ENCODE results near the gene PDE6A. TPM values are rescaled to one million over a fixed set of nuclear protein-coding genes. Genes with fewer than 3 reads are reported as not detected.

PDE6A gene
- total and polyA plus RNA-seq, 2 of the 8 experiments (the other 6 are each of a cell fraction or from before 2014, with no cell fraction given), result not detected

DNA sequence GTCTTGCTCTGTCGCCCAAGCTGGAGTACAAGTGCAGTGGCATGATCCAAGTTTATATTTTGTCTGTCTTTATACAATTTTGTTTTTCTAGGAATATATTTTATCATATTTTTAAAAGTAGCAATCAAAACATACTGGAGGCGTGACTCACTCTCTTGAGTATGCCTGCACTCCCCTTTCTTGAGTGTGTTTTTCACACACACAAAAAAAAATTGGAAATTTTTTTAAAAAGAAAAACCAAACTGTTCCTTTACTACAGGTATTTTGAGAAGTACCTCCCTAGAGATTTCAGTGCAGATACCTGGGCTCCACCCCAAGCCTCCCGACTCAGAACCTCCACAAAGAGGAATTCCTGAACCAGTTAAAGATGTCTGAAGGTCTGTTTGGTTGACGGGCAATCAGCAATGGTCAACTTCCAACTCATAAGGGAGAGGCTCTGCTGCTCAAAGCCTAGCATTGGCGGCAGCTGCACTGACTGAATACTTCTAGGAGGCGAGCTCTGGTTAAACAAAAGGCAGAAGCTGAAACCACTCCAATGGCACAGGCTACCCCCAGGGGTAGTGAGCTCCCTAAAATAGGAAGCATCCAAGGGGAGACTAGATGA, 27.4 kb downstream of the PDE6A start:
- no peaks in the 10 kb centered on the region for H3K23me2 ChIP-seq (ENCODE audit: low read depth, low read length)

More for the DNA sequence above, 27.4 kb downstream of the PDE6A start:
- H2BK5ac ChIP-seq (ENCODE audit: low read depth, low read length), result no peak overlapping the region
- H2AK5ac ChIP-seq (ENCODE audit: low read depth, low read length), result no peak overlapping the region
- H3K56ac ChIP-seq (replicated peaks; ENCODE audit: insufficient read length, low read depth, low read length), result no peak overlapping the region
- POLR2A ChIA-PET (ENCODE audit: partially characterized antibody), result interaction anchor here (0.9 kb wide), 1 partner anchor 10 kb away, joined by 3 read pairs; no protein-coding TSS in a partner anchor
- no peak overlapping the region for H2AFZ ChIP-seq (ENCODE audit: low read length)
- no peaks in the 10 kb centered on the region for H3K27me3 ChIP-seq (replicated peaks in 1 of 4; ENCODE audit: control insufficient read depth in 3 of 4, extremely low read depth in 1 of 4, insufficient read depth in 3 of 4, low read length in 3 of 4)
- no peak overlapping the region for H3K4me3 ChIP-seq (ENCODE audit: extremely low read depth in 1 of 4, insufficient read depth in 2 of 4, low read depth in 3 of 4, low read length in 4 of 4)
- 82% methylated on average over 6 of the region's 6 CpGs; no CpG with 5 or more reads in 1 of the 2 experiments for WGBS, 2 experiments (ENCODE audit: extremely low coverage in 1 of 2, insufficient coverage in 1 of 2, insufficient read length in 1 of 2, insufficient replicate concordance in 2 of 2, low coverage in 1 of 2, low lambda C conversion rate in 2 of 2, missing lambda C conversion rate in 1 of 2)
- TF ChIP-seq HDAC2 (IDR thresholded peaks at IDR 0.05; ENCODE audit: borderline replicate concordance in 1 of 2, low read depth in 2 of 2, low read length in 2 of 2), result no peak
- TF ChIP-seq BACH1 (IDR thresholded peaks at IDR 0.05; ENCODE audit: low read length), result no peak
- TF ChIP-seq KDM4A (IDR thresholded peaks at IDR 0.05; ENCODE audit: low read depth, low read length, severe bottlenecking), result no peak
- no peak for TF ChIP-seq SIN3A (conservative IDR thresholded peaks at IDR 0.05 in 1 of 2, IDR thresholded peaks at IDR 0.05 in 1 of 2; ENCODE audit: low read depth in 1 of 2, low read length in 2 of 2)
- no peak for TF ChIP-seq JUN (IDR thresholded peaks at IDR 0.05; ENCODE audit: low read depth, low read length)
- no peak for TF ChIP-seq SUZ12 (IDR thresholded peaks at IDR 0.05; ENCODE audit: low read length)
- TF ChIP-seq GTF2F1 (IDR thresholded peaks at IDR 0.05; ENCODE audit: borderline replicate concordance, low read depth, low read length), result no peak
- TF ChIP-seq POU5F1 (IDR thresholded peaks at IDR 0.05; ENCODE audit: low read depth, low read length), result no peak
- H3K18ac ChIP-seq (ENCODE audit: extremely low read depth, low read length), result no peak overlapping the region
- H3K9me3 ChIP-seq (ENCODE audit: insufficient read depth in 2 of 2, low read depth in 1 of 2, low read length in 1 of 2), result no peaks in the 10 kb centered on the region
- no peak overlapping the region for H3K23ac ChIP-seq (ENCODE audit: insufficient read length)
- peaks cover 0 to 3% (median 0%) of the 10 kb centered on the region in 4 experiments; a peak in 1 of 7 replicates for H3K4me1 ChIP-seq (replicated peaks in 1 of 4; ENCODE audit: control insufficient read depth in 3 of 4, insufficient read depth in 4 of 4, low read length in 3 of 4)
- no peak overlapping the region for H3K27ac ChIP-seq (ENCODE audit: low read depth, low read length)
- no peak overlapping the region for H2BK15ac ChIP-seq (ENCODE audit: low read length)
- DNase-seq (ENCODE audit: low read depth in 1 of 2, low spot score in 2 of 2) (no peak), FAIRE-seq (no peak)
- no peak overlapping the region for H3K14ac ChIP-seq (ENCODE audit: insufficient read length)
- H2BK120ac ChIP-seq (replicated peaks; ENCODE audit: low read depth, low read length), result no peak overlapping the region
- H4K8ac ChIP-seq (ENCODE audit: extremely low read depth, insufficient read depth, low read length), result no peak overlapping the region
- no peak overlapping the region for H3K4me2 ChIP-seq (ENCODE audit: insufficient read depth in 1 of 2, low read depth in 2 of 2, low read length in 2 of 2)
- no peaks in the 10 kb centered on the region for H3K79me1 ChIP-seq (ENCODE audit: low read depth, low read length)
- H3K9ac ChIP-seq (replicated peaks in 1 of 4; ENCODE audit: extremely low read depth in 1 of 4, low read depth in 3 of 4, low read length in 3 of 4), result no peak overlapping the region
- no peak overlapping the region for H4K5ac ChIP-seq (ENCODE audit: insufficient read length, low read depth, low read length)
- no peaks in the 10 kb centered on the region for H3K36me3 ChIP-seq (ENCODE audit: control insufficient read depth in 2 of 4, insufficient read depth in 4 of 4, low read length in 3 of 4)
- no peak overlapping the region for H3K4ac ChIP-seq (replicated peaks; ENCODE audit: insufficient read length, low read depth, low read length)
- no peaks in the 10 kb centered on the region for H3K79me2 ChIP-seq (ENCODE audit: control insufficient read depth in 1 of 2, insufficient read depth in 2 of 2, low read length in 2 of 2)
- no peak overlapping the region for H2BK20ac ChIP-seq (ENCODE audit: low read length)
- no peak overlapping the region for H2BK12ac ChIP-seq (ENCODE audit: low read depth, low read length)
- no peak overlapping the region for H4K91ac ChIP-seq (replicated peaks; ENCODE audit: insufficient read length, low read length)
- H4K20me1 ChIP-seq (replicated peaks in 1 of 2; ENCODE audit: control insufficient read depth in 1 of 2, insufficient read depth in 2 of 2, low read length in 2 of 2), result no peaks in the 10 kb centered on the region
- CTCF ChIA-PET (ENCODE audit: partially characterized antibody), result interaction anchor here (0.6 to 2.6 kb wide), 18 partner anchors 12 to 1136 kb away, joined by 3 to 10 read pairs (median 4); partner anchors contain the start of gene SLC26A2
